T-helper 9 cell (primary cell): ENCODE data around the gene TENT4B.
A peak's percentile ranks its signal among the peaks of the same experiment; 100 is the strongest.

Experiments
- DNase-seq: peaks from one replicate; pipeline ENCODE4 v3.0.0-alpha.2; 2020

Gene TENT4B

GRCh38 chr16:50260206-50261159, 107.4 kb downstream of the TENT4B start:
- no peak for DNase-seq

- no peak for DNase-seq
Observed at GRCh38 chr16:50261160-50261706, 108.1 kb downstream of the TENT4B start.

GRCh38 chr16:50261707-50262235, 108.7 kb downstream of the TENT4B start:
- no peak for DNase-seq

GRCh38 chr16:50263060-50263909, 110.2 kb downstream of the TENT4B start:
- no peak for DNase-seq

GRCh38 chr16:50263940-50264929, 111.1 kb downstream of the TENT4B start:
- DNase-seq = no peak

- DNase-seq = no peak
Observed at GRCh38 chr16:50265260-50265659, 112.2 kb downstream of the TENT4B start.

GRCh38 chr16:50265716-50266336, 112.7 kb downstream of the TENT4B start:
- no peak for DNase-seq

GRCh38 chr16:50266337-50267091, 113.4 kb downstream of the TENT4B start, which contains the start of gene ADCY7:
Gene ADCY7, plus strand, starts transcription at chr16:50266551. Its CDS starts 21,629 bp downstream, at chr16:50288180.
- DNase-seq = peak; percentile 78

GRCh38 chr16:50267151-50267631, 114.1 kb downstream of the TENT4B start:
- DNase-seq = no peak

- DNase-seq = no peak
Observed at GRCh38 chr16:50267651-50268050, 114.5 kb downstream of the TENT4B start.

- no peak for DNase-seq
Observed at GRCh38 chr16:50268352-50268751, 115.2 kb downstream of the TENT4B start.

GRCh38 chr16:50269061-50269705, 116.1 kb downstream of the TENT4B start:
- DNase-seq = no peak

GRCh38 chr16:50269769-50270509, 116.8 kb downstream of the TENT4B start:
- DNase-seq = no peak

- DNase-seq = no peak
Observed at GRCh38 chr16:50270510-50271147, 117.5 kb downstream of the TENT4B start.

GRCh38 chr16:50271148-50272041, 118.3 kb downstream of the TENT4B start:
- no peak for DNase-seq

GRCh38 chr16:50272111-50272571, 119.0 kb downstream of the TENT4B start:
- no peak for DNase-seq
